AG09309 (cell line): Measurements from ENCODE around the gene GAS6.

Source experiments
- DNase-seq: peaks from one replicate; pipeline ENCODE4 v3.0.0-alpha.2; 2010; ENCODE audit warnings: low read depth
- H3K4me3 ChIP-seq: 2 replicates; pipeline ENCODE4 v1.5.1; 2011; ENCODE audit warnings: mild to moderate bottlenecking, low read depth, low read length, moderate library complexity; ENCODE audit not compliant: control insufficient read depth
- CTCF ChIP-seq: IDR thresholded peaks from 2 replicates; pipeline ENCODE4 v1.5.1; 2011; ENCODE audit warnings: mild to moderate bottlenecking, low read depth, low read length, inconsistent platforms; ENCODE audit not compliant: insufficient read depth, control insufficient read depth; ENCODE audit errors: missing control alignments

The GAS6 gene

DNA sequence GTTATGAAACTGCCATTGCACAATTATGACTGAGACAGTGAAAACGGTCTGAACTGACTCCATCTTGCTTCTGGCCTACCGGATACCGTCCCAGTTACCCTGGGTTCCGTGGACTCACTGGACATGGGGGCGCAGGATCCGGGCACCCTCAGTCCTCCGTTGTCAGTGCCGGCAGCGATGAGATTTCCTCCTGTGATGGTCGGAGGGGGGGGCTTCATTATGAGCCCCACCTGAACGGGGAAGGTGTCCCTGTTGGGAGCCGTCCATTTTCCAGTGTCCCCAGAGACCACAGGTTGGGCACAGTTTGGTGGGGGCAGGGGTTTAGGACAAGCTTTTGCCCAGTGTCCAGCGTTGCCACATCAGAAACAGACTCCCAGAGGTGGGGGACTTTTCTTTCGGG is 81.4 kb downstream of the GAS6 start:
- no peak overlapping the region for H3K4me3 ChIP-seq
- no peak for DNase-seq
- no peak for TF ChIP-seq CTCF

- no peak overlapping the region for H3K4me3 ChIP-seq
- no peak for TF ChIP-seq CTCF
- DNase-seq: no peak
Observed at GRCh38 chr13:113781571-113781970, 82.3 kb downstream of the GAS6 start.

DNA sequence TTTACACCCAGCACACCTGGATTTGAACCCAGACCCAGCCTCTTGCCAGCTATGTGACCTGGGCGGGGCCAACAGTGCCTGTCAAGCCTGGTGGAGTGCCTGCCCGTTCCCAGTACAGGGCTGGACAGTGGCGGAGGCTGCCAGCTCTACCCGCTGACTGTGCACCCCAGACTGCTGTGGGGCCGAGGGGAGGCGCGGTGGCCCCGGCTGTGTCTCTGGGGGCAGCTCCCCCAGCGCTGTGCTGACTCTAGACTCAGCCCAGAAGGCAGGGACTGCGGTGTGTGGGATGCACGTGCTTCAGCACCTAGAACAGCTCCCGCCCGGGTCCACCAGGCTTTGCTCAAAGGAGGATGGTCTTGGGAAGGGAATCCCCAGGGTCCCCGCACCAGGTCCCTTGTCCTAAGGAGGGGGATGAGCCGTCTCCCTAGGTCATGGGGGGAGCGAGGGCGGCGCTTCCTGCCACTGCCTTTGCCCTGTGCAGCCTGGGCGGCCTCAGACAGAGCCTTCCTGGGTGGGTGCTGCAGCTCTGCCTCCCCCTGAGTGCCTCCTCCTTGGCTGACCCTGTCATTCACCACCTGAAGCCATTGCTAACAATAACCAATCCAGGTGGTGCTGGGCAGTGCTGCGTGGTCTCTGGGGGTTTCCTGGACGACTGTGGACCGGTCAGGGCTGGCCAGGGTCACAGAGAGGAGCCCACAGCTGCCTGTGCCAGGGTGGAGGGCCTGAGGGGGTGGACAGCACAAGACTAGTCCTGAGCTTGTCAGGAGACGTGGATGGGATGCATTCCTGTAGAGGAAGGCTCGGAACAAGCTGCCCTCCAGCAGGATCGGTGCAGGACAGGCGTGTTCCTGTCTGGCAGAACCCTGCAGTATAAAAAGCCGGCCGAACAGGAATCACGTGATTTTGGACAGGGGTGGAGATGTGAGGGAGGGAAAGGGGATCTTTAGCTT is 86.3 kb downstream of the GAS6 start:
- H3K4me3 ChIP-seq: no peak overlapping the region
- DNase-seq: no peak
- TF ChIP-seq CTCF: no peak

DNA sequence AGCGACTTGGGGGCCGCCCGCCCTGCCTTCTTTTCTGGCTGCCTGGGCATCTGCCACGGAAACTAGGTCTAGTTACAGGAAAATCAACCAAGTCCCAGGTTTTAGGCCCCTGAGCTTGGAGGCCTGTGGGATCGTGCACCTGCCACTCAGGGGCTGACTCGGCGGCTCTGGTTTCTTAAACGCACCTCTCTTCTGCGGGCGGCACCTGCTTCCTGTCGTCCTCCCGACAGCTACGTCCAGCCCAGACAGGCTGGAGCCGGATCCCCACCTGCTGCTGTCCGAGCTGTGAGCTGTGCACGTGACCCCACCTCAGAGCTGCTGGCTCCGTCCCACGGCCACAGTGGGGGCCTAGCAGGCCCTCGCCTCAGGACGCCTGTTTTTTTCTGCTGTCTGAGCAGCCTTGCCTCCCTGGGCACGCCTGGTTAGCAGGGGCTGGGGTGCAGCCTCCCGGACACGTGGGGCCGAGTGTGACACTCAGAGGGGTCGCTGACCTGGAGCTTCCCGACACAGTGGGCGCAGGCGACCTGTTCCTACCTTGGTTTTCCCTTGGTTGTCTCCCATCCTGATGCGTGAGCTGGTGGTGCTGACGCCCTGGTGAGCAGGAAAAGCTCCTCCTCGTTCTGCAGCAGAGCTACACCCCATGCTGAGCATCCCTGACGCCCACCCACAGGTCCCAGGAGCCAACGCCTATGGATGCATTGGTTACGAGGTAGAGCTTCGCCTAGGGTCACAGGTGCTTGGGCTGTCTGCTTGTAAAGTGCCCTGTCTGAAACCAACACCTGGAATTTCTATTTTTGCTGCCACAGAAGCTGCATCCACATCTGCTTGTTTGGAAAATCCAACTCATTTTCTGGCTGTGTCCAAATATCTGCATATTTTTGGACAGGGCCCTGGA is 87.4 kb downstream of the GAS6 start:
- no peak for DNase-seq
- no peak overlapping the region for H3K4me3 ChIP-seq
- TF ChIP-seq CTCF: no peak

DNA sequence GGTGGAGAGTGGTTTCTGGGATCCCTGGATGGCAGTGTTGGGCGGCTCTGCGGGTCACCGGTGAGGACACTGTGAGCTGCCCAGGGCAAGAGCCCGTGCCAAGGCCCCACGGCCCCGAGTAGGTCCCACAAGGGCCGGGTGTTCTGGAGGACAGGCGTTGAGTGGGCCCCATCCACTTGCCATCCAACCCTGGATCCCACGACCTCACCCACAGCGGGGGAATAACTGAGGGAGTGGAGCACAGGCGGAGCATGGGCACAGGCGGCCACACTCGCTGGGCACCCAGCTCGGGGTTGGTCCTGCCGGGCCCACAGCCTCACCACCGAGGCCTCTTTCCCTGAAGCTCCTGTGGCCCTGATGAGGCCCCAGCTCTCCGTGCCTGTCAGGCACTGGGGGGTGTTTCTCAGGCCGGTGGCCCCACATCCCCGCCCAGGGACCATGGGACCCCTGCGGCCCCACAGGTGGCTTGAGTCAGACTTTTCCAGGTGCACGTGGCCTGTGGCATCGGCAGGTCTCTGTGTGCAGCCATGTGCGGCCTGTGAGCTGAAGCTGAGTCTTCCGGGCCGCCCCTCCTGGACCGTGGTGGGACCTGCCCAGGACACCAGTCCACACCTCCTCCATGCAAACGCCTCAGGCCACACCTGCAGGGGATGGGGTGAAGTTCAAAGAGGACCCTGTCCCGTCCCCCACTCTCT is 88.3 kb downstream of the GAS6 start:
- no peak for TF ChIP-seq CTCF
- no peak for DNase-seq
- H3K4me3 ChIP-seq: no peak overlapping the region
